ENCODE results near the gene CACFD1. TPM values are rescaled to one million over a fixed set of nuclear protein-coding genes. Genes with fewer than 3 reads are reported as not detected.
"Not testable (repeated sequence)": the region's sequence is repeated elsewhere in the genome, so short reads cannot be mapped to it uniquely, and the experiment has no call there.

The CACFD1 gene
- total RNA-seq, 1 donor from 2014 or later = 30.0 TPM

DNA sequence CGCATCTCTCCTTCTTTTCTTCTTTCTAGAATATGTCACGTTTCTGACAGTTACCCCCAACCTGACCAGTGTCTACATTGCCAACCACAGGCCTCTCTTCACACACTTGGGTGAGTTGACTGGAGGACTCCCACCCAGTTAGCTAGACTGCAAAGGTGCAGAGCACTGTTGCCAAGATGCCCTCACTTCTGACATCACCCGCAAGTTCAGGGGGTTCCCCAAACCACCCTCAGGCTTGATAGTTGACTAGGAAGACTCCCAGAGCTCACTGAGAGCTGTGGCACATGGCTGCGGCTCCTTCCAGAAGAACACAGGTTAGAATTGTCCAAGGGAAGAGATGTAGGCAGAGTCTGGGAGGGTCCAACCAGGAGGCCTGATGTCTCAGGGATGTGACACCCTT is 20.4 kb upstream of the CACFD1 start:
- DNase-seq (ENCODE audit: low spot score) (no peak), ATAC-seq (no peak)

DNA sequence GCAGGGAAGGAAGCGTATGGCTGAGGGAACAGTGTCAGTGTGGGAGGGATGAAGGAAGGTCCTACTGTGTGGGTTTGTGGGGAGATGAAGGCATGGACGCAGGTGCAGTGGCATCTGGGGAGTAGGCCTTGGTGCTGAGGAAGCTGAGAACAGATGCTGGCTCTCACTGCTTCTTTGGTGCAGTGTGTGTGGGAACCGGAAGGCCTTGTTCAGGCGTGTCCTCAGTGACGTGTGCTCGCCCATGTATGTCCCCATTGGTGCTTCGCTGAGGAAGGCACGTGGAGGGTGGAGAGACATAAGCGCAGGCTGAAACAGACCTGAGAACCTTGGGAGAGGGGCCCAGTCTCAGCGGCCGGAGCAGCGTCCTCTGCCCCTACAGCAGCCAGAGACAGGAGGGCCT is 18.9 kb upstream of the CACFD1 start:
- ATAC-seq (no peak), DNase-seq (ENCODE audit: low spot score) (no peak)

DNA sequence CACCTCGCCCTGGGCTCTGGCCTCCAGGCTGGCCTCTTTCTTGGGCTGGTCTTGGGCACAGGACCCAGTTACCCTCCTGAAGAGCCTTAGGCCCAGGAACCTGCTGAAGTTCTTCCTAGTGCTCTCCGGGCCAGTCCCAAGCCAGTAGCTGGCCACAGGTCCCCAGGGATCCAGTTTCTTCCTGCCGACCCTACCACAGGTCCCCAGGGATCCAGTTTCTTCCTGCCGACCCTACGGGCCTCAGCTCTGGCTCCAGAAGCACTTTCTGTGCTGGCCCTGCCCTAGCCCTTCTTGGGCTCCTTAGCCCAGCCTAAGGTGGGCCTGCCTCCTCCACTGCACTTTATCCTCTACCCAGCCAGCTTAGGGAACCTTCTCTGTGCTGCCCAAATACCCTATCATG is 18.2 kb upstream of the CACFD1 start:
- no peak for DNase-seq (ENCODE audit: low spot score)
- no peak for ATAC-seq

DNA sequence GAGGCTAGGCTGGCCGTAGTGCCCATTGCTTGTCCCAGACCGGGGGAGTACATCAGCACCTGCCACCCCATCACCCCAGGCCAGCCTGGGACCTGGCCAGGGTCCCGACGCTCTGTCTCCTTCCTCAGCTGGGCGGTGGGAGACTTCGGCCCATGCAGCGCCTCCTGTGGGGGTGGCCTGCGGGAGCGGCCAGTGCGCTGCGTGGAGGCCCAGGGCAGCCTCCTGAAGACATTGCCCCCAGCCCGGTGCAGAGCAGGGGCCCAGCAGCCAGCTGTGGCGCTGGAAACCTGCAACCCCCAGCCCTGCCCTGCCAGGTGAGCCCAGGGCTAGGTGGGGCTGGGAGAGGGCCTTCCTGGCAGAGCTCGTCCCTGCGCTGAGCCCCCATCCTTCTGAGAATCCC is 16.5 kb upstream of the CACFD1 start:
- no peak for ATAC-seq
- DNase-seq (ENCODE audit: low spot score) = no peak

DNA sequence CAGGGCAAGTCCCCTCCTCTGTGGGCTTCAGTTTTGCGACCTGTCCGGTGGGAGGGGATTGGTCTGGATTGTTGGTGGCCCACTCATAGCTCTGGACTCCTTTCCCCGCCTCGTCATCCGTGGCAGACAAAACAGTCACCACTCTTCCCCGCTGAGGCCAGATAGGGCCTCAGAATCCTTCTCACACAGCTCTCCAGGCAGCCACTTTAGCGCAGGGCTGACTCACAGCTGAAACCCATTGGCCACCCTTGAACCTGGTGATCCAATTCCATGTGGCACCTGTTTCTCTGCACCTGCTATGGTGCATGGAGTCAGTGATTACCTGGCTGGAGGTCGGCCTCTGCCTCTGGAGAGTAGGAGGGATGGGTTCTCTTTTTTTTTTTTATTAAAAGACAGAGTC is 15.8 kb upstream of the CACFD1 start:
- ATAC-seq = no peak
- DNase-seq (ENCODE audit: low spot score) = no peak

DNA sequence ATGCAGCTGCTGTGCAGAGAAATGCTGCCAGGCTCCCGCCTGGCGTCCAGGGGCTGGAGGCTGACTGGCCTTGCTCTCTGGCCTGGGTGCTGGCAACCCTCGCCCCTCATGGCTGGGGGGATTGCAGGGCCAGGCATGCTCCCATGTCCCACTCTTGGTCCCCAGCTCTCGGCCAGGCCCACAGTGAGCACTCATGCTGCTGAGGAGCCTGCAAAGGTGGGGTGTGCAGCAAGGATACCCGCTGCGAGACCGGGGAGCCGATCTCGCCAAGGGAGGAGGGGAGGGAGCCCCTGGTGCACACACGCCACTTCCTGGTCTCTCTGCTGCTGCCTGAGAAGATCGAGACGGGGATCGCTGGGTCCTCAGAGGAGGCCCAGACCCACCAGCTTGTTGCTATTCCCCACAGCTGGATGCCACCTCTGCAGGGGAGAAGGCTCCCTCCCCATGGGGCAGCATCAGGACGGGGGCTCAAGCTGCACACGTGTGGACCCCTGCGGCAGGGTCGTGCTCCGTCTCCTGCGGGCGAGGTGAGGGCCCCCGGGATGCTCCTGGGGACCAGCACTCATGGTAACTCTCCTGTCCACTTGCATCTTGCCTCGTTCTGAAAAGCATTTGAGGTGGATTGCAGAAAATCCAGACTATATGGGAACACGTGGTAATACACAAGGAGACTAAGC is 14.3 kb upstream of the CACFD1 start:
- ATAC-seq (no peak), DNase-seq (ENCODE audit: low spot score) (no peak)

DNA sequence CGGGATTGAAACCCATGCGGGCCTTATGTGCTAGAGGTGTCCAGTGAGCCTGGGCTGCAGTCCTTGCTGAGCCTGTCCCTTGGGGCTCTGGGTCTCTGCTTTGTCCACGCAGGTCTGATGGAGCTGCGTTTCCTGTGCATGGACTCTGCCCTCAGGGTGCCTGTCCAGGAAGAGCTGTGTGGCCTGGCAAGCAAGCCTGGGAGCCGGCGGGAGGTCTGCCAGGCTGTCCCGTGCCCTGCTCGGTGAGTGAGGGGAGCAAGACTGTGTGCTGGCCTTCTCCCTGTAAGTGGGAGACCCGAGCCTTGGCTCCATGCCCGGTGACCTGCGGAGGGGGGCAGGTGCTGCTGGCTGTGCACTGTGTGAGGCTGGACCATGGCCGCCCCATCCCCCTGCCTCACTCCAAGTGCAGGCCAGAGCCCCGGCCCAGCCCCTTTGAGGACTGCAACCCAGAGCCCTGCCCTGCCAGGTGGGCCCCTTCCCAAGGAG is 11.2 kb upstream of the CACFD1 start:
- peak; percentile 92 for DNase-seq (ENCODE audit: low spot score)

DNA sequence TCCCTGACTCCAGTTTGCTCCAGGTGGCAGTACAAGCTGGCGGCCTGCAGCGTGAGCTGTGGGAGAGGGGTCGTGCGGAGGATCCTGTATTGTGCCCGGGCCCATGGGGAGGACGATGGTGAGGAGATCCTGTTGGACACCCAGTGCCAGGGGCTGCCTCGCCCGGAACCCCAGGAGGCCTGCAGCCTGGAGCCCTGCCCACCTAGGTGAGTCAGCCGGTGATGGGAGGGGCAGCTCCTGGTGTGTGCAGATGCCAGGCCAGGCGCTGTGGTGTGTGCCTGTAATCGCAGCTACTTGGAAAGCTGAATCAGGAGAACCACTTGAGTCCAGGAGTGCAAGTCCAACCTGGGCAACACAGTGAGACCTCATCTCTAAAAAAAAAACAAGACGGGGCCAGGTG is 10.0 kb upstream of the CACFD1 start:
- ATAC-seq (peak; percentile 54), DNase-seq (ENCODE audit: low spot score) (peak; percentile 60)

More for the DNA sequence above, 11.2 kb upstream of the CACFD1 start:
- peak; percentile 95 for ATAC-seq

DNA sequence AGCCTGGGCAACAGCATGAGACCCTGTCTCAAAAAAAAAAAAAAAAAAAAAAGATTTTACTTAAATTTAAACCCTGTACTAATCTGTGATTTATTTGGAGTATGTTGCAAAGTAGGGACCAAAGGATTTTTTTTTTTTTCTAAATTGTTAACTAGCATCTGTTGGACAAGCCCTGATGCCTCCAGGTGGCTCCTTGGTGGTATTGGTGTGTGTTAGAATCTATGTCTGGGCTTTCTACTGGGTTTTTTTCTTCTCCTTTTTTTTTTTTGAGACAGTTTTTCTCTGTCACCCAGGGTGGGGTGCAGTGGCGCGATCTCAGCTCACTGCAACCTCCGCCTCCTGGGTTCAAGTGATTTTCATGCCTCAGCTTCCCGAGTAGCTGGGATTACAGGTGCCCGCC is 7.9 kb upstream of the CACFD1 start:
- DNase-seq (ENCODE audit: low spot score); ATAC-seq: not testable (repeated sequence)

DNA sequence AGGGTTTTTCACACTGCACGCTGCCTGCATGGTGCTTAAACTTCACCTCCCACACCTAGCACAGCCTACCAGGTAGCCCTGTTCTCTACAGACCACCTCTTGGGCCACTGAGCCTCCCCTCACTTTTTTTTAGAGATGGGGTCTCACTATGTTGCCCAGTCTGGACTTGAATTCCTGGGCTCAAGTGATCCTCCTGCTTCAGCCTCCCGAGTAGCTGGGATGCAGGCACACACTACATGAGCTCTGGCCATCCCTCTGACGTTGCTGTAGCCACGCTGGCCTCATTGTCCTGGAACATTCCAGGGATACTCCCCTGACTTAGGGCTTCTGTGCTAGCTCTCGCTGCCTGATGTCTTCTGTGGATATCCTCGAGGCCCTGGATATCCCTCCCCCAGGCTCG is 7.2 kb upstream of the CACFD1 start:
- no peak for DNase-seq (ENCODE audit: low spot score)
- no peak for ATAC-seq

DNA sequence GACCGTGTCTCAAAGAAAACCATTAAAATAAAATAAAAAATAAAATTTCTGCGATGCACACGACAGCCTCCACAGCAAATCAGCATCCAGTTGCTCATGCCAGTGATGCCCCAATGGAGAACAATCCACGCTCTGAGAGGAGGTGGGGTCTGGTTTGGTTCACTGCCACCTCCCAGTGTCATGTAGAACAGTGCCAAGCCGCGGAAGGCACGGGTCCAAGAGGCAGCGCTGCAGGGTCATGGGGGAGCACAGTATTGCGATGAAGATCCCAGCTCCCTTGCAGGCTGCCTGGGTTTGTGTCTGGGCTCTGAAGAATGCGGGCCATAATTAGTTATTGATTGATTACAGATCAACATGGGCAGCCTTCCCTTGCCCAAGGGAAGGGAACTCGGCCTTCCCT is 6.1 kb upstream of the CACFD1 start:
- ATAC-seq (no peak), DNase-seq (ENCODE audit: low spot score) (no peak)

DNA sequence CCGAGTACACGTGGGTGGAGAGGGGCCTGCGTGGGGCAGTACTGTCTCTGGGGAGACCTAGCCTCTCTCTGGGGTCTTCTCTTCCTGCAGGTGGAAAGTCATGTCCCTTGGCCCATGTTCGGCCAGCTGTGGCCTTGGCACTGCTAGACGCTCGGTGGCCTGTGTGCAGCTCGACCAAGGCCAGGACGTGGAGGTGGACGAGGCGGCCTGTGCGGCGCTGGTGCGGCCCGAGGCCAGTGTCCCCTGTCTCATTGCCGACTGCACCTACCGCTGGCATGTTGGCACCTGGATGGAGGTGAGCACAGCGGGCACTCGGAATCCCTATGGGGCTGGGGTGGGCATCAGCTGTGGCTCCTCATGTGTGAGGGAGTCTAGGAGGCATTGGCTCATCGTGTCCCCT is 5.5 kb upstream of the CACFD1 start:
- DNase-seq (ENCODE audit: low spot score) (no peak), ATAC-seq (no peak)

DNA sequence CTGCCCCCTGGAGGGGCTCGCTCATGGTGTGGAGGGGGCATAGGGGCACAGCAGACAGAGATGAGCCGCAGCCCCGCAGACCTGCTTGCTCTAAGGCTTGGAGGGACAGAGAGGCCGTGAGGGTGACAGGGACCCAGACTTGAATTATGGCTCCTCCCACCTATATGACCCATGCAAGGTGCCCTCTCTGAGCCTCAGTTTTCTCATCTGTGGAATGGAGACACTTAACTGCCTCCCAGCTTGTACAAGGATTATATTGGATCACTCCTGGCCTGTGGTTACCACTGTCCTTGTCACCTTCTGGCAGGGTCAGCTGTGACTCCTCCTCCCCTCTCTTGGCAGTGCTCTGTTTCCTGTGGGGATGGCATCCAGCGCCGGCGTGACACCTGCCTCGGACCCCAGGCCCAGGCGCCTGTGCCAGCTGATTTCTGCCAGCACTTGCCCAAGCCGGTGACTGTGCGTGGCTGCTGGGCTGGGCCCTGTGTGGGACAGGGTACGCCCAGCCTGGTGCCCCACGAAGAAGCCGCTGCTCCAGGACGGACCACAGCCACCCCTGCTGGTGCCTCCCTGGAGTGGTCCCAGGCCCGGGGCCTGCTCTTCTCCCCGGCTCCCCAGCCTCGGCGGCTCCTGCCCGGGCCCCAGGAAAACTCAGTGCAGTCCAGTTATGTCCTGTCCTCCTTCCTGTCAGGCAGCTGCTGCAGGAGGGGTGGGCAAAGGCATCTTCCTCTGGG is 4.7 kb upstream of the CACFD1 start:
- ATAC-seq (no peak), DNase-seq (ENCODE audit: low spot score) (no peak)

DNA sequence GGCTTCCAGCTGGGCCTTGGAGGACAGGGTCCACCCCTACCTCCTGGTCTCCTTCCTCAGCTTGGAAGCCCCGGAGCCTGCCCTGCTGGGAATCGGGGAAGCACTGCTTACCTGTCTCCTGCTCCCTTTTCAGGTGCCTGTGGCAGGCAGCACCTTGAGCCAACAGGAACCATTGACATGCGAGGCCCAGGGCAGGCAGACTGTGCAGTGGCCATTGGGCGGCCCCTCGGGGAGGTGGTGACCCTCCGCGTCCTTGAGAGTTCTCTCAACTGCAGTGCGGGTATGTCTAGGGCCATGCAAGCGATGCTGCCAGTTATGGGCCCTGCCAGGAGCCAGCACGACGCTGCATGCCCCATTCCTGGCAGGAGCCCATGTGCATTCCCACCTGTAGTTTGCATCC is 3.8 kb upstream of the CACFD1 start:
- DNase-seq (ENCODE audit: low spot score) = no peak

DNA sequence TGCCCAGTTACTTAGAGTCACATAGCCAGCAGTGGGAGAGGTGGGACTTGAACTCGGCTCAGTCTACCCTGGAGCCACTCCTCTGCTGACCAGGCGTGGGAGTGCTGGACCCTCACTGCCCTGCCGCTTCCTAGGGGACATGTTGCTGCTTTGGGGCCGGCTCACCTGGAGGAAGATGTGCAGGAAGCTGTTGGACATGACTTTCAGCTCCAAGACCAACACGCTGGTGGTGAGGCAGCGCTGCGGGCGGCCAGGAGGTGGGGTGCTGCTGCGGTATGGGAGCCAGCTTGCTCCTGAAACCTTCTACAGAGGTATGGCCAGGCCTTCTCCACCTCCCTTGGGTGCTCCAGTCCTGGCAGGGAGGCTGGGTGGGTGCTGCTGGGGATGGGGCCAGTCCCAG is 3.4 kb upstream of the CACFD1 start:
- DNase-seq (ENCODE audit: low spot score) = no peak

More for the DNA sequence above, 3.8 kb upstream of the CACFD1 start:
- ATAC-seq = no peak

DNA sequence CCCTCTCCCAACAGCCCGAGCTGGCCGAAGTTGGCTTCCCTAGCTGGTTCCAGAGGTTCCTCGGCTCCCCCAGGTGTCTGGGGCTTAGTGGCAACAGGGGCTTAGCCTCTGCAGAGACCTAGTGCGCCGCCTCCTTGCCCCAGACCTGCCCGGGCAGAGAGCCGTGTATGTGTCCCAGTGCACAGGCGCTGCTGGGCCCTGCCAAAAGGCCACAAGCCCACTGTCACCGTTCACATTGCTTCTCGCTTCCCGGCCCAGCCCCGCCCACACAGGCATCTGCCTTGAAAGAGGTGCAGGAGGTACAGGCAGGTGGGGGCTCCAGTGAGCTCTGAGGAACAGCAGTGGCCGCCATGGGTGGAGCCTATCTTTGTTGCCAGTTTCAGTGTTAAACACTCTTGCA is 2.5 kb upstream of the CACFD1 start:
- no peak for DNase-seq (ENCODE audit: low spot score)
- no peak for ATAC-seq

More for the DNA sequence above, 3.4 kb upstream of the CACFD1 start:
- no peak for ATAC-seq

DNA sequence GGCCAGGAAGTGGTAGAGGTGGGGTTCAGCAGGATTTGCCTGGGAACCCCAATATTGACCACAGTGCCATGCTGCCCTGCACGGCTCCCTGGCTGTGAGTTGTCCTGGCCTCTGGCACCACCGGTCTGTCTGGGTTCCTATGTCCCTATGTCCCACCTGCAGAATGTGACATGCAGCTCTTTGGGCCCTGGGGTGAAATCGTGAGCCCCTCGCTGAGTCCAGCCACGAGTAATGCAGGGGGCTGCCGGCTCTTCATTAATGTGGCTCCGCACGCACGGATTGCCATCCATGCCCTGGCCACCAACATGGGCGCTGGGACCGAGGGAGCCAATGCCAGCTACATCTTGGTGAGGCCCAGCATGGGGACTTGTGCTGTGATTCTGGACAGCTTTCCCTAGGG is 2.0 kb upstream of the CACFD1 start:
- ATAC-seq (no peak), DNase-seq (ENCODE audit: low spot score) (no peak)

DNA sequence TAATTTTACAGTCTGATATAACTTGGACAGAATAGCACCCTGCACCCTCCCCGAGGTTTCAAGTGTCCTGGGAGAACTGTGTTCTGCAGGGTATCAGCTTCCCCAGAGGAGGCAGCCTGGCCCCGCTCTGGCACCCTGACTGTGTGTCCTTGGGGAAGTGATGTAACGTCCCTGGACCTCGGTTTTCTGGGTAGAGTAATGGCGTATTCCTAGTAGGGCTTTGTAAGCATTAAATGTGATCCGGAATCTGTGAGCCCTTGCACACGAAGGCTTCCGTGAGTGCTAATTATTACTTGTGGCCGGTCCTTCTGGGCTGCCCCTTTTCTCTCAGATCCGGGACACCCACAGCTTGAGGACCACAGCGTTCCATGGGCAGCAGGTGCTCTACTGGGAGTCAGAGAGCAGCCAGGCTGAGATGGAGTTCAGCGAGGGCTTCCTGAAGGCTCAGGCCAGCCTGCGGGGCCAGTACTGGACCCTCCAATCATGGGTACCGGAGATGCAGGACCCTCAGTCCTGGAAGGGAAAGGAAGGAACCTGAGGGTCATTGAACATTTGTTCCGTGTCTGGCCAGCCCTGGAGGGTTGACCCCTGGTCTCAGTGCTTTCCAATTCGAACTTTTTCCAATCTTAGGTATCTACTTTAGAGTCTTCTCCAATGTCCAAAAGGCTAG is 1.0 kb upstream of the CACFD1 start:
- DNase-seq (ENCODE audit: low spot score) = no peak
- no peak for ATAC-seq

DNA sequence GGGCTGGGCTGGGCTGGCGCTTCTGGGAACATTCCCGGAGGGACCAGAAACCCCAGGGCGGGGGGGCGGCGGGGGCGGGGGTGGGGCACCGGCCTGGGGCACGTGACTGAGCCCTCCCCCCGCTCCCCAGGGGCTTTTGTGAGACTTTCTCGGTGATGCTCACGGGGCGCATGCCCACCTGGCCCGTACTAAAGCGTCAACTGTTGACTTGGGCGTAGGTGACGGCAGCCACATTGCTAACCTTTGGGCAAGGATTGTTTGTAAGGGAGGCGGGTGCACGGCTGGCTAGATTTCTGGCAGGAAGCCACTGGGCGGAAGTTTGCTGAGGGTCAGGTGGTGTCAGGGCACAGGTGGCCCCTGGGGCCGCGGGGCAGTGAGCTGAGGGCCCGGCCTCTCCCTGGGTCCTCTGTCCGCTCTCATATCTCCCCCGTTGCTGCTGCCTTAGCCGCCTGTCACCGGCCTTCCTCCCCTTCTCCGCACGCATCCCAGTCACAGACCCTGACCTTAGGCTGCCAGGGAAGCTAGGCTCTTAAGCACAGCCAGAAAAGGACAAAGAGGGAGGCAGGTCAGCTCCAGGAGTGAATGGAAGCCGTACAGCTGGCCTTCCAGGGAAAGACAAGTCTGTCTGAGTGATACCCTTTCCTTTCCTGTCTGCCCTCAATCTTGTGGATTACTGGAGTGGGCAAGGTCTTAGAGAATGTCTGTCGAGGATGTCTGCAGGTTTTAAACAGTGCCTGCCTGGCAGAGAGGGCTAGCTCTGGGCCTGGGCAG is 812 bp downstream of the CACFD1 start:
- peak; percentile 95 for DNase-seq (ENCODE audit: low spot score)
- ATAC-seq = peak; percentile 65

DNA sequence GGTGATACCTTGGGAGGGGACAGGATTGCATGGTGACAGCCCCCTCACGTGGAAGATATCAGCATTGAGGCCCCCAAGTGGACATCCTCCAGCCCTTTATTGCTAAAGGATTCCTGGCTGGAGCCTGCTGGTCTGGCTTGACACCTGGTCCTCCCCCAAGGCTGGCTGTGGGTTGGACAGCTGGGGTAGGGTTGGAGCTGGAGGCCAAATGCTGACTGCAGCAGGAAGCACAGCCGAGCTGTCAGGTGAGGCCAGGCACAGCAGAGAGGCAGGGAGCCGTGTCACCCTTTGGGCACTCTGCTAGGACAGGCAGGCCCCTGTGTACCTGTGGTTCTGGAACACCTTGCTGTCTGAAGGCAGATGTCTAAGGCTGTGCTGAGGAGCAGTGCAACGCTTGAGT is 2.2 kb downstream of the CACFD1 start:
- DNase-seq (ENCODE audit: low spot score) (peak; percentile 75), ATAC-seq (peak; percentile 30)

DNA sequence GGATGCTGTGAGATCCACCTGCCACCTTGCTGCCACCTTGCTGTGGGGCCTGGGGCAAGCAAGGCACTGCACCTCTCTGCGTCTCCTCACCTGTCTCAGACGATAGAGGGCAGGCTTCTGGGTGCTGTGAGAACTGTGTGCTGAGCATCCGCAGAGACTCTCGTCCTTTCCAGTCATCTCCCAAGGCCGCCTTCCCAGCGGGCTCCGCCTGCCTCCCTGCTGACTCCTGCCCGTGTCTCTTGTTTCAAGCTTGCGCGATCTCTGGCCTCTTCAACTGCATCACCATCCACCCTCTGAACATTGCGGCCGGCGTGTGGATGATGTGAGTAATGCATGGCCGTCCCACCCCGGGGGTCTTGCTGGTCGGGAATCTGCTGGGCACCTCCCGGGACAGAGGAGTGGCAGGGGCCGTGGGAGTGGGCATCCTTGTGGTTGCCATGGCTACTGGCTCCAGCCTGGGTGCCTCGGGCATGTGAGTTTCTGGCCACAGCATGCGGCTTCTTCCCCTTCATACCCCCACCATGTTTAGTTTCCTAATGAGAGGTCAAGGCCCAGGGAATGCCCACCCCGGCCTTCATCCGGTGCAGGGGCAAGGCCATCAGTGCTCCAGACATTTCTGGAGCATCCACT is 3.6 kb downstream of the CACFD1 start:
- ATAC-seq (no peak), DNase-seq (ENCODE audit: low spot score) (no peak)

Measured in left lobe of liver (tissue), 2 donors.